Fibroblast of lung (primary cell): ENCODE measurements around the gene RGS19. TPM values are rescaled to one million over a fixed set of nuclear protein-coding genes. Genes with fewer than 3 reads are reported as not detected.

ENCODE experiments used
- DNase-seq, 2 donors: peaks; one replicate each; pipeline versions ENCODE4 v3.0.0 to v3.0.0-alpha.2; 2010; ENCODE audit warnings: low read depth in 2 of 2
- H2AFZ ChIP-seq: 2 replicates; pipeline ENCODE4 v1.5.1; 2012; ENCODE audit warnings: low read length, control low read depth, inconsistent platforms
- H3K27ac ChIP-seq: 2 replicates; pipeline ENCODE4 v1.5.1; 2011; ENCODE audit warnings: low read length, control low read depth; ENCODE audit not compliant: insufficient read depth
- H3K27me3 ChIP-seq: 2 replicates; pipeline ENCODE4 v1.5.1; 2011; ENCODE audit warnings: mild to moderate bottlenecking, low read length; ENCODE audit not compliant: control insufficient read depth, insufficient read depth
- H3K36me3 ChIP-seq: 2 replicates; pipeline ENCODE4 v1.5.1; 2011; ENCODE audit warnings: low read length; ENCODE audit not compliant: control insufficient read depth, insufficient read depth
- H3K4me1 ChIP-seq: 2 replicates; pipeline ENCODE4 v1.5.1; 2011; ENCODE audit warnings: low read length; ENCODE audit not compliant: control insufficient read depth, insufficient read depth; ENCODE audit errors: extremely low read depth
- H3K4me2 ChIP-seq: 2 replicates; pipeline ENCODE4 v1.5.1; 2011; ENCODE audit warnings: low read length, control low read depth; ENCODE audit not compliant: insufficient read depth; ENCODE audit errors: extremely low read depth
- H3K4me3 ChIP-seq, 4 experiments: fragments of 200-600 bp in 1 of 4; sonication (generic) in 1 of 4; replicated peaks in 1 of 4; 2 replicates each; pipeline ENCODE4 v1.5.1; 2011 to 2016; ENCODE audit warnings: low read length in 4 of 4, low read depth in 3 of 4, mild to moderate bottlenecking in 3 of 4, control low read depth in 2 of 4, inconsistent platforms in 1 of 4, mixed read lengths in 1 of 4; ENCODE audit not compliant: insufficient read depth in 1 of 4; ENCODE audit errors: control extremely low read depth in 1 of 4
- H3K79me2 ChIP-seq: 2 replicates; pipeline ENCODE4 v1.5.1; 2012; ENCODE audit warnings: mild to moderate bottlenecking, low read length, inconsistent platforms; ENCODE audit not compliant: control insufficient read depth, insufficient read depth
- H3K9ac ChIP-seq: 2 replicates; pipeline ENCODE4 v1.5.1; 2011; ENCODE audit warnings: mild to moderate bottlenecking, low read length, control low read depth; ENCODE audit not compliant: insufficient read depth
- H3K9me3 ChIP-seq: 2 replicates; pipeline ENCODE4 v1.5.1; 2012; ENCODE audit warnings: low read depth, low read length; ENCODE audit not compliant: control insufficient read depth, insufficient read depth
- H4K20me1 ChIP-seq: 2 replicates; pipeline ENCODE4 v1.5.1; 2011; ENCODE audit warnings: low read length; ENCODE audit not compliant: control insufficient read depth, insufficient read depth; ENCODE audit errors: extremely low read depth
- CTCF ChIP-seq, 2 donors: IDR thresholded peaks in 1 of 2; conservative IDR thresholded peaks in 1 of 2; 1 replicate in 1 of 2; 2 replicates in 1 of 2; pipeline ENCODE4 v1.5.1; 2011 to 2012; ENCODE audit warnings: low read length in 2 of 2, control low read depth in 1 of 2, inconsistent platforms in 1 of 2, low read depth in 1 of 2, mild to moderate bottlenecking in 1 of 2
- EZH2 ChIP-seq: IDR thresholded peaks from 2 replicates; pipeline ENCODE4 v1.5.1; 2012; ENCODE audit warnings: low read length, control low read depth, mild to moderate bottlenecking; ENCODE audit errors: missing control alignments
- polyA plus RNA-seq, 2 donors: library from polyadenylated mRNA; depleted of rRNA in 1 of 2; stranded (reverse) in 1 of 2; unstranded in 1 of 2; fragments of >200 nt; gene quantifications; 2 replicates each; pipeline ENCODE4 v1.2.1, GENCODE V29; 2011 to 2012; ENCODE audit warnings: missing spikeins in 1 of 2
- total RNA-seq: library from RNA; depleted of rRNA; stranded (reverse); fragments of >200 nt; gene quantifications from 2 replicates; pipeline ENCODE4 v1.2.1, GENCODE V29; 2014

RGS19 gene
- total and polyA plus RNA-seq, 2 donors (not counting 1 experiment from before 2014, with no cell fraction given): 5.8 to 9.1 TPM

DNA sequence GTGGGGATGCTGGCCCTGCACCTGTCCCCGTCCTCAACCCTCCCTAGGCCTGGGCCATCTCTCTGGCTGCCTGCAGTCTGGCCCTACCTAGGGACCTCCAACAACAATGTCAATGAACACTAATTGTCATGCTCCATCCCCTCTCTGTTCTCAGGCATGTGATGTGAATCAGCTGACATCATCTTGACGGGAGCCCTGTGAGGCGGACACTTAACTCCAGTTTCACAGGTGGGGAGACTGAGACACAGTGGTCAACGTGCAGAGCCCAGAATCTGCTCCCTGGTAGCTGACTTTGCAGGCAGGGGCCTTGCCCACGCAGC lies 17.1 kb downstream of the RGS19 start:
- Histone ChIP-seq H3K27ac (peak overlapping the region; percentile 75), H3K36me3 (no peaks in the 10 kb centered on the region)
- no peak for DNase-seq

GRCh38 chr20:64058536-64058935 lies 20.8 kb downstream of the RGS19 start:
- H3K4me2 ChIP-seq: no peak overlapping the region
- no peaks in the 10 kb centered on the region for H3K79me2 ChIP-seq
- no peaks in the 10 kb centered on the region for H3K36me3 ChIP-seq
- no peaks in the 10 kb centered on the region for H3K9me3 ChIP-seq
- no peak for TF ChIP-seq CTCF (conservative IDR thresholded peaks at IDR 0.05 in 1 of 2, IDR thresholded peaks at IDR 0.05 in 1 of 2; ENCODE audit: low read depth in 1 of 2, low read length in 2 of 2)
- TF ChIP-seq EZH2: no peak
- H3K4me1 ChIP-seq: peaks cover 5% of the 10 kb centered on the region
- no peaks in the 10 kb centered on the region for H3K27me3 ChIP-seq
- H3K27ac ChIP-seq: no peak overlapping the region
- no peak overlapping the region for H3K4me3 ChIP-seq
- no peak overlapping the region for H2AFZ ChIP-seq
- H3K9ac ChIP-seq: no peak overlapping the region
- H4K20me1 ChIP-seq: no peaks in the 10 kb centered on the region
- peak in 1 of 2 donors; percentile 76 for DNase-seq

More for the DNA sequence above, 17.1 kb downstream of the RGS19 start:
- H2AFZ ChIP-seq: peak overlapping the region; percentile 44
- no peaks in the 10 kb centered on the region for H3K27me3 ChIP-seq
- TF ChIP-seq EZH2: no peak
- TF ChIP-seq CTCF (conservative IDR thresholded peaks at IDR 0.05 in 1 of 2, IDR thresholded peaks at IDR 0.05 in 1 of 2; ENCODE audit: low read depth in 1 of 2, low read length in 2 of 2): no peak
- peak overlapping the region; percentile 98 for H3K4me2 ChIP-seq
- H3K4me3 ChIP-seq: peak overlapping the region; percentile 39 to 84 (median 64)
- no peaks in the 10 kb centered on the region for H3K9me3 ChIP-seq
- peaks cover 22% of the 10 kb centered on the region for H3K4me1 ChIP-seq
- no peaks in the 10 kb centered on the region for H4K20me1 ChIP-seq
- peak overlapping the region; percentile 85 for H3K9ac ChIP-seq
- no peaks in the 10 kb centered on the region for H3K79me2 ChIP-seq

DNA sequence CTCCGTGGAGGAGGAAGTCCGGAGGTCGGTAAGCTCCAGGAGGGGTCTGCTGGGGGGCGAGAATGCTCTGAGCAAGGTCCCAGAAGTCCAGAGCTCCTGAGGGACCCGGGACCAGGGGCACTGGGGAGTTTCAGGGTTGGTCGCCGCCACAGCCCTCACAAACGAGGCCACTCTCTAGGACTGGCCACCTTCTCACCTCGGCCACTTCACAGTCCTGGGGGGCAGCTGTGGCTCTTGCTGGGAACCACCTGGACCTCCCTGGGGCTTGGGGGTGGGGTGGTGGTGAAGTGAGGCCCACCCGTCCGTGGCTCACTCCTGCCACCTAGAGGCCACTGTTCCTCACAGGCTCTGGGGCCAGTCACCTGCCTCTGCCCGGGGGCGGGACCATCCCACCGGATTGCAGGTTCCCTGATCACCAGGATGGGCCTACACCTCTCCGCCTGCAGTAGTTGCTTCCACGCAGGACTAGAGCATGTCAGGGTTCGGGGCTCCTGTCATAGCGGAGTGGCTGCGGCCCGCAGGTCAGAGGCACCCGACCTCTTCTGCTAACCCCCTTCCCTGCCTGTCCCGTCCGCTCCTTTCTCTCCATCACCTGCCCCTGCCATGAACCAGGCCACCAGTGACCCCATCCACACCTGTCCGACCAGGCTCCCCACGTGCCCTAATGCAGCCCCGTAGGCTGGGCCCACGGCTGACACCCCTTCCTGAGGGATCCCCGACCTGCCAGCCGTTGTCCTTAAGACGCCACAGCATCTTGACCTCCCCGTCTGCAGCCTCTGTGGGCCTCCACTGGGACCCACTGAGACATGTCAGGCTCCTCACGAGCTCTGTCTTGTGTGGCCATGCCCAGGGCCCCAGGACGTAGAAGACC lies 21.5 kb downstream of the RGS19 start:
- Histone ChIP-seq H3K4me1 (peaks cover 5% of the 10 kb centered on the region), H3K9ac (no peak overlapping the region), H3K27me3 (no peaks in the 10 kb centered on the region), H4K20me1 (no peaks in the 10 kb centered on the region), H3K4me2 (no peak overlapping the region), H3K79me2 (no peaks in the 10 kb centered on the region), H3K36me3 (no peaks in the 10 kb centered on the region), H2AFZ (no peak overlapping the region), H3K4me3 (no peak overlapping the region), H3K9me3 (no peaks in the 10 kb centered on the region), H3K27ac (no peak overlapping the region)
- peak in 1 of 2 donors; percentile 43 for DNase-seq
- TF ChIP-seq EZH2: no peak
- peak; percentile 59 to 86 for TF ChIP-seq CTCF (conservative IDR thresholded peaks at IDR 0.05 in 1 of 2, IDR thresholded peaks at IDR 0.05 in 1 of 2; ENCODE audit: low read depth in 1 of 2, low read length in 2 of 2)
